ENCODE results near the gene PLCB1.

PLCB1 gene

GRCh38 chr20:8129211-8129976 lies 2.7 kb upstream of the PLCB1 start:
- DNase-seq, result no peak

DNA sequence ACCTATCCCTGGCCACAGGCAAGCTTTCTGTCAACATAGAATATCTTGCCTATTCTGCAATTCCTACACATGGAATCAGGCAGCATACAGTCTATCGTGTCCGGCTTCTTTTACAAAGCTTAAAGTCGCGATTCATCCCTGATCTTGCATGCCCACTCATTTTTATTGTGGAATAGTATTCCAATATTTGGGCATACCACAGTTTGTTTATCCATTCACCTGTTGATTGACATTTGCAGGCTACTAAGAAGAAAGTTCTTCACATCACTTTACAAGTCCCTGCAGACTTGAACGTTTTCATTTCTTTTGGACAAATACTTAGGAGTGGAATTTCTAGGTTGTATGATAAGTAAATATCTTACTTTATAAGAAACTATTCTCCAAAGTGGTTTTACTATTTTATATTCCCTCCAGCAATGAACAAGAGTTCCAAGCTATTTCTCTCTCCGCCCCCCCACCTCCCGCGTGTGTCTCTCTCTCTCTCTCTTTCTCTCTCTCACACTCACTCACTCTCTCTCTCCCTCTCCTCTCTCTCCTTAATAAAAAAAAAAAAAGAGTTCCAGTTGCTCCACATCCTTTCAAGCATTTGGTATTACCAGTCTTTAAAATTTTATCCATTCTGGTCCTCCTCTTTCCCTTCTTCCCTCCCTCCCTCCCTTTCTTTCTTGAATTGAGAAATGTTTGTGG lies 1.1 kb upstream of the PLCB1 start:
- no peak for DNase-seq

DNA sequence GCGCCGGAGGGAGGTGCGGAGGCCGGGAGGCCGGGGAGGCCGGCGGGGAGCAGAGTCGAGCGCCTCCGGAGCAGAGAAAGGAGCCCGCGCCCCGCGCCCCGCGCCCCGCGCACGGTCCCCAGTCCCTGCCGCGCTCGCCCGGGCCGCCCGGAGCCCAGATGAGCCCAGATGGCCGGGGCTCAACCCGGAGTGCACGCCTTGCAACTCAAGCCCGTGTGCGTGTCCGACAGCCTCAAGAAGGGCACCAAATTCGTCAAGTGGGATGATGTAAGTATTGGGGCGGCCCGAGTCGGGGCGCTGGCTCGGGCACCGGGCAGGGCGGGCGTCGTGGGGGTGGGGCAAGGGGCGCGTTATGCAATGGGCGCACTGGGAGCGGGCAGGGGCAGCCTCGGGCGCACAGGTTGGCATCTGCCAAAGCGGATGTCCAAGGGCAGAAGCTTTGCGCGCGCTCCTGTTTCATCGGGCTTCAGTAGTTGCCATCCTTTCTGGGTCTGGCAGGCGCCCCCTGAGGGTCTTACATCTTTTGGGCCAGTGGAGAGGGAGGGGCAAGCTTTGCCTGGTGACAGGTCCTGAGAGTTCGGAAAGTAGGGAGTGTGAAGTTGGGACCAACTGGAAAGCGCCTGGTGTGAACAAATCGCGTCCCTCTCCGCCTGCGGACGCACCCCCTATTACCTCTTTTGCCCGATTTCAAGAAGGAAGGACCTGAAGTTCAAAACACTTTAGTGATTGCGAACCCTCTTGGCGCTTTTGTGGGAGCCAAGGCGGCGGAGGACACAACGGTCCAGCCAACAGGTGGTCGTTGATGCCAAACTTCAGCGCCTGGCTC lies 631 bp downstream of the PLCB1 start:
- DNase-seq, result peak; percentile 60

DNA sequence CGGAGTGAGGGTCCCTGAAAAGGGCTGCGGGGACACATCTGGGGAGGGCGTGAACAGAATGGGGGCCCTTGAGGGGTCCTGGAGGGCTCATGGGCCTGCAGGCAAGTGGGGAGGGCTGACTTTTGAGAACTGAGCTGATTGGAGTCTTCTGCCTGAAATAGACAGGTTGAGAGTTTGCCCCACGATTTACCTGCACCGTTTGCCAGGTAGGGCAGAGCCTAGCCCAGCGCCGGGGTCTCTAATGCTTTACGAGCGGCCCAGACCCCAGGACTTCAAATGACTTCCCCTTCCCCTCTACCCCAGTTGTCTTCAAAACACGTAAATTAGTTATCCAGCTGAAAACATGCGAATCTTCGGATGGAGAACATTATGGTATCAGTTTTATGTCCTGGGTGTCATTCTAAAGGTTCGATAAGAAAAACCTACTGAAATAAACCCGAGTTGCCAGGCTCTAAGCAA lies 1.3 kb downstream of the PLCB1 start:
- DNase-seq, result peak; percentile 30

DNA sequence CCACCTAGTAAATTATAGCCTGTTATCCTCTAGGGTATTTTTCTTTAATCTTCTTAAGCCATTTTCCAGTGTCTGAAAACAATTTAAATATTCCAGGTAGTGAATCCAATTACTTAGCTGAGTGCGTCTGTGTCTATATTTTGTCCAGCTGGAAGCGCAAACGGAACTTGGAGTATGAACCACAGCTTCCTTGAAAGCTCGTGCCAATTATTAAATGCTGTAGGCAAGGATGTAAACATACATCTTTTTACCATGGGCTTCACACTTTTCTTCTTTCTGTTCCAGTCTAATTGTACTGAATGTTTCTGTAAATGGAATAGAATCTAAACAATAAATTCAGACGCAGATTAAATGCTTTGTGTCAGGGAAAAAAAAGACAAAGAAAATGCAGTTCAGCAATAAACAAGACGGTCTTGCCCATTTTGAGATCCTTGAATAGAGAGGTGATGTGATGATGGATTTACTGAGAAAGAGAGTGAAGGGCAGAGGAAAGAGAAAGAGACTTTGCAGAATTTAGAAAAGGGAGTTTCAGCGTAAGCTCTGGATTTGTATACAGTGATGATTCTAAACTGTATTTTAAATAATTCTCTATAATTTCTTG lies 1.9 kb downstream of the PLCB1 start:
- no peak for DNase-seq

DNA sequence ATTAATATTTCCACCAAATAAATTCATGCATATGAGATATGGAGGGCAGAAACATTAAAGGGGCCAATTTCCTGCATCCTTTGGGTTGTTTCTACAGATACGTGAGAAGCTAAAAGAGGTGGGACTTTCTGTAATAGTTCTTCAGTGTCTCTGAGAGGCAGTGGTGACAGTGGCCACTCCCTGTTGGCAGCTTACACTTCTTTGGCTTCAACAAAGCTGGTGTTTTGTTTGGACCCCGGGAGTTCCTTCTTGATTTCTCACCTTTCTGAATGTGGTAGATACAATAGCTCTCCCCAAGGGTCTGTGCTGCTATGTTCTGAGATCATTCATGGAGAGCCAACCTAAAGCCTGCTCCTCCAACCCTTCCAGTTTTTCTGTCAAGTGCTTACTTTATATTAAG lies 7.8 kb downstream of the PLCB1 start:
- no peak for DNase-seq

GRCh38 chr20:8143474-8143873 lies 11.4 kb downstream of the PLCB1 start:
- no peak for DNase-seq

DNA sequence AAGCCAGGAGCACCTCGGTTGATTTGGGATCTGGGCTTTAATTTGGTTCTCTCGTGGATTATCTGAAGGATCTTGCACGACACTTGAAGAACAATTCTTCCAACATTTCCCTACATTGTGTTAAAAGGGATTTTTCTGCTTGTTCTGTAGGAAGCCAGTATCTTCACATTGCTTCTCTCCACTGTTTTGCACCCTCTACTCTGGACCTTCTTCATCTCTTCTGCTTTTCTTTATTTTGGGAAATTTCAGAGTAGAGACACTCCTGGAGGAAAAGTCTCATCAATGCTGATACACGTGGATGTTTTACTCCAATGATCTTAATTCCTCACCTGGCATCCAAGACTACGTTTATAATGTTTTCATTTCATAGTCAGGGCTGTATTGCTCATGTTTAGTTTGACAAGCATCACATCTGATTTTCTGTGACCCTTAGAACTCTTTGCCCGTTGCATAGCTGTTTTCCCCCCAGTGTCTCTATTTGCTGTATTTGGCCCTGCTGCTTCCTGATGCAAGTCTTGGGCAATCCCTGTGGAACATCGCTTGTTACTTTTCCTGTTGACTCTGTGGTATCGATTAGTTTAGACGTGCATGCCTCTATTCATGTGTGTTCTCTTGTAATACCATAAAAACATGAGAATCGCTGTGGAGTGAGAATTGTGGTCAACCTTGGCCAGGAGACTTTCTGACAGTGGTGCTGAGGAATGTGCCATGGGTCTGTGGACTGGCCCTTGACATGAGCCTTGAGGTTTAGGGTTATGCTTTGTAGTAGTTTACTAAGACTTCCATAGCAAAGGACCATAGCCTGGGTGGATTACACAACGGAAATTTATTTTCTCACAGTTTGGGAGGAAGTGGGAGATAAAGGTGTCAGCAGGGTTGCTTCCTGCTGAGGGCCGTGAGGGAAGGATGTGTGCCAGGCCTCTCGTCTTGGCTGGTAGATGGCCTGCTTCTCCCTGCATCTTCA lies 12.5 kb downstream of the PLCB1 start:
- no peak for DNase-seq

- no peak for DNase-seq
Observed at GRCh38 chr20:8145246-8146168, 13.4 kb downstream of the PLCB1 start.

GRCh38 chr20:8147476-8147875 lies 15.4 kb downstream of the PLCB1 start:
- no peak for DNase-seq

- no peak for DNase-seq
Observed at GRCh38 chr20:8148501-8148900, 16.4 kb downstream of the PLCB1 start.

- DNase-seq, result no peak
Observed at GRCh38 chr20:8150591-8150990, 18.5 kb downstream of the PLCB1 start.

DNA sequence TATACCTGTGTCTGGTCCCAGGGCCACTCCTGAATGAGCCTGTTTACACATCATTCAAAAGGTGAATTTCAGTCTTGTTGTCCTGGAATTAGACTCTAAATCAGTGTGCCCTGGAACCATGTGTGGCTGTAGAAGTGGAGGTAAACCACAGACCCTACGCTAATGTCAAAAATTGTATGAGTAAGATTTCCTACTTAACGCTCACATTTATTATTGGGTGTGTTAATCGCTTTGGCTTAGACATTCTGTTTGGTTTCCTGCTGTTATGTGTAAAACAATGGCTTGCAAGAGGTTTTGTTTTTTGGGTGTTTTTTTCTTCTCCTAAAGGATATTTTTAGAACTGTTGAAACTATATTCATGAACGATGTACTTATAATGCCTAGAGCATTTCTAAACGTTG lies 19.3 kb downstream of the PLCB1 start:
- no peak for DNase-seq

DNA sequence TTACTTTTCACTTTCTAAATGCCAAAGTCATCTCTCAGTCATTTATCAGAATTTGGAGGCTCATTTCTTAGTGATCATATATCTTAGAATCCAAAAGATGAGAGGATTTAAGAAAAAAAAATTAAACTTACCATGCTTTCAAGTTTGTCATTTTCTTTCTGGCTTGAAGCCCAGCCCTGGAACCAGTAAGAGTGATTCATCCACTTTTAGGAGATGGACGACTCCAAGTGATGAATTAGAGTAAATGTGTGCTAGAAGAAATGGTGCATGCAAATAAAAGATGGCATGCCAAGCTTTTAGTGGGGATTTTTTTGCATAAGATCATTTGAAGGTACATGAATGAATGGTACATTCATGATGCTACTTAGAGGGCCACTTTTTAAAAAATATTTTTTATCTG lies 20.1 kb downstream of the PLCB1 start:
- DNase-seq, result no peak

DNA sequence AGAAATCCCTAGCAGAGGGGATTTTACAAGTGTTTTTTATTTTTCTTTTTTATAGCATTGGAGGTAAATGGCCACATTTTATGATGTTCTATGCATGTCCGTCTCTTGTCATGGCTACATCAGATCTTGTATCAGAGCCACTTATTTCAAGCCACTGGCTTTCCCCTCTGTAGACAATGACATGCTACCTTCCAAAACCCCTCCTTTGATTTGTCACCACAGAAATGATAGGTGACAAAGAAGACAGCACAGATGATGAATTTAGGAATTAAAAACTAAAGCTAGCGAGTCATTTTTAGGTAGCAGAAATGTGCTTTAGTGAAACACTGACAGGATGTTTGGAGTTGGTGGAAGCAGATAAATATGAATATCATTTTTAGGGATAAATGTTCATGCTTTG lies 20.8 kb downstream of the PLCB1 start:
- no peak for DNase-seq

GRCh38 chr20:8153281-8153908 lies 21.3 kb downstream of the PLCB1 start:
- DNase-seq, result no peak

- no peak for DNase-seq
Observed at GRCh38 chr20:8154638-8155037, 22.6 kb downstream of the PLCB1 start.

GRCh38 chr20:8155229-8155628 lies 23.2 kb downstream of the PLCB1 start:
- no peak for DNase-seq

DNA sequence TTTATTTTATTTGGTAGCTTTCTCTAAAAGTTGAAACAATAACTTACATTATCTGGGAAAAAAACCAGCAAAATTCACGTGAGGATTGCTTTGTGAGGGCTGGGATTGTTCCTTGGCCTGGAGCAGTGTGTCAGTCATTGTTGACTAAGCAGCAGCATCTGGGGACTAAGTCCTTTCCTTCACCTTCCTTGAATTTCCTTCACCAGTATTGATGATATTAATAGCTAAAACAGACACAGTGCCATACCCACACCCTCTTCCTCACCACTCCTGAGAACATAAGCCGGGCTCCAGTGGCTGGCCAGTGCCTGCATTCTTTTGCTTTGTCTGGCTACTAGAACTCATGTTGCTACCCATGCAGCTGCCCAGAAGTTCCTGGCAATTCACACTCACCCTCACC lies 23.7 kb downstream of the PLCB1 start:
- DNase-seq, result no peak

Data from retina (tissue), 1 donor.